Mucosa of rectum (tissue), 2 donors: ENCODE data around the gene CD300LD.

ENCODE experiments used
- H3K27ac ChIP-seq, 2 donors: one replicate each; pipeline ENCODE4 v1.7.0; 2013; ENCODE audit warnings: inconsistent platforms in 2 of 2, low read depth in 2 of 2, low read length in 2 of 2
- H3K27me3 ChIP-seq, 2 donors: one replicate each; pipeline ENCODE4 v1.7.0; 2013; ENCODE audit warnings: low read length in 2 of 2; ENCODE audit not compliant: control insufficient read depth in 2 of 2, insufficient read depth in 2 of 2
- H3K36me3 ChIP-seq, 2 donors: one replicate each; pipeline ENCODE4 v1.7.0; 2013; ENCODE audit warnings: low read length in 2 of 2; ENCODE audit not compliant: control insufficient read depth in 2 of 2, insufficient read depth in 2 of 2
- H3K4me1 ChIP-seq, 2 donors: one replicate each; pipeline ENCODE4 v1.7.0; 2013; ENCODE audit warnings: low read length in 2 of 2, mild to moderate bottlenecking in 1 of 2; ENCODE audit not compliant: control insufficient read depth in 2 of 2, insufficient read depth in 2 of 2
- H3K4me3 ChIP-seq, 2 donors: one replicate each; pipeline ENCODE4 v1.7.0; 2013; ENCODE audit warnings: low read length in 2 of 2
- H3K9ac ChIP-seq, 2 donors: one replicate each; pipeline ENCODE4 v1.7.0; 2013; ENCODE audit warnings: low read length in 2 of 2, low read depth in 1 of 2, mild to moderate bottlenecking in 1 of 2
- H3K9me3 ChIP-seq, 2 donors: one replicate each; pipeline ENCODE4 v1.7.0; 2013; ENCODE audit warnings: low read length in 2 of 2; ENCODE audit not compliant: control insufficient read depth in 2 of 2
- donor health status: healthy.
- donor health status: Normal muscosa, but diverticular disease.

CD300LD gene

DNA sequence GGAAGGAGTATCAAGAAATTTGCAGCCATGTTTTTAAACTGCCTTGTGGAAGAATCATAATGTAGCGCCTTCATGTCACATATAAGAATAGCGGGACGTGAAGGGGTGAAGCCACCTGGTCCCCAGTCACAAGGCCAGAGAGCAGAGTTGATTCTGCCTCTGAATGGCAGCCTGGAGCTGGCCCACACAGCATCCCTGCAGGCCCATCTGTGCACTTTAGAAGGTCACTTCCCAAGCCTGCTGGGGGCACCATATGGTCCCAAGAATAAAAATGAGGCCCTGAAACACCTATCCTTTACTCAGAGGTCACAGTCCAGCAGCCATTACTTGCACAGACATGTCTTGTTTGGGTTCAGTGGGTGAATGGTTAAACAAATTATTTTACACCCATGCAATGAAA, 16.4 kb upstream of the CD300LD start:
- no peaks in the 10 kb centered on the region for H3K36me3 ChIP-seq
- H3K4me3 ChIP-seq = no peak overlapping the region
- H3K9ac ChIP-seq = no peak overlapping the region
- H3K9me3 ChIP-seq = no peaks in the 10 kb centered on the region
- H3K27ac ChIP-seq = no peak overlapping the region
- H3K4me1 ChIP-seq = no peaks in the 10 kb centered on the region
- peaks cover 2 to 15% of the 10 kb centered on the region in 2 donors for H3K27me3 ChIP-seq

DNA sequence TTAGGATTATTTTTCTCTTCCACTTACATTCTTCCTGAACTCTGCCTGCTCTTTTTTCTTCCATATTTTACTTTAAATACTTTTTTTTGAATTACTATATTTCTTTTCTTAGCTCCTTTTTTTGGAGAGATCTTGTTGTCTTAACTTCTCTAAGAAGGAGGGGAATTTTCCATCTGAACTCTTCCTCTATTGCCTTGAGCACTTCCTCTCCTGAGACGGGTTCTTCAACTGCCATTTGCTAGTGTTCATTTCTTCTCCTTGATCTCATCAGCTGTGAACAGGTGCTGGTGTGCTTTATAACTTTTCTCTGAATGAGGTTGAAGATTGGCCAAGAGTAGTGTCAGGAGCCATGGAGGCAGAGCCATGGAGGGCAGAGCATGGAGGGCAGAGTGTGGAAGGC, 15.1 kb upstream of the CD300LD start:
- H3K36me3 ChIP-seq = no peaks in the 10 kb centered on the region
- no peak overlapping the region for H3K9ac ChIP-seq
- H3K4me3 ChIP-seq = no peak overlapping the region
- H3K27me3 ChIP-seq = peaks cover 2 to 15% of the 10 kb centered on the region in 2 donors
- H3K27ac ChIP-seq = no peak overlapping the region
- no peaks in the 10 kb centered on the region for H3K9me3 ChIP-seq
- no peaks in the 10 kb centered on the region for H3K4me1 ChIP-seq

DNA sequence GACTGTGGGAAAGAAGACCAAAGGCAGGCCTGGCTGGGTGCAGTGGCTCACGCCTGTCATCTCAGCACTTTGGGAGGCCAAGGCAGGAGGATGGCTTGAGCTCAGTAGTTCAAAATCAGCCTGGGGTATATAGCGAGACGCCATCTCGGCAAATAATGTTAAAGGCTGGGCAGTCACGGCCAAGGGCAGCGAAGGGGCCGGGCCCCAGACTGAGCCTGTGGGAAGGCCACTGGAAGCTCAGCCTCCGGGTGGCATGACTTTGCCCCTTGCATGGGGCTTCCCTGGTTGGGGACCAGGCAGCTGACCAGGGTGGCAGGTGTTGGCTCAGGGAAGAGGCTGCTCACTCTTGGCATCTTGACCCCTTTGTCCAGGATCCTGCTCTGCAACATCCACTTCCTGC, 14.0 kb upstream of the CD300LD start:
- H3K36me3 ChIP-seq = no peaks in the 10 kb centered on the region
- H3K27ac ChIP-seq = no peak overlapping the region
- no peaks in the 10 kb centered on the region for H3K4me1 ChIP-seq
- H3K9ac ChIP-seq = no peak overlapping the region
- H3K27me3 ChIP-seq = peaks cover 2 to 12% of the 10 kb centered on the region in 2 donors
- H3K9me3 ChIP-seq = no peaks in the 10 kb centered on the region
- H3K4me3 ChIP-seq = no peak overlapping the region

DNA sequence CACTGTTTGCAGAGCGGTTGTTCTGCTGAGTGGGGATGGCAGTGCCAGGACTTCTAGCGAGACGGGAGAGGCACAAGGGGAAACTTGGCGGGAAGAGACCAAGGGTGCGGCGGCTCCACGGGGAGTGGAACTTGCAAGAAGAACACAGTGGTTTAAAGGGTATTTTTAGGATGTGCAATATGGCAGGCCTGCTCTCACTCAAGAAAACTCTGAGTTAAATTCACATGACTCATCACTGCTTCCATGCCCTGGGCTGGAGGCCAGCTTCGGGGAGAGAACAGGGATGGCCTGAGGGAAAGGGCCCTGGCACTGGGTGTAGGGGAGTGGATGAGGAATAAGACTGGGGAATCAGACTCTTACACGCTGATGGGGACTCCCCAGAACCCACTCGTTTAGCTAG, 13.3 kb upstream of the CD300LD start:
- H3K36me3 ChIP-seq = no peaks in the 10 kb centered on the region
- peaks cover 2 to 7% of the 10 kb centered on the region in 2 donors for H3K27me3 ChIP-seq
- no peak overlapping the region for H3K27ac ChIP-seq
- H3K4me3 ChIP-seq = no peak overlapping the region
- no peaks in the 10 kb centered on the region for H3K4me1 ChIP-seq
- no peak overlapping the region for H3K9ac ChIP-seq
- H3K9me3 ChIP-seq = no peaks in the 10 kb centered on the region

DNA sequence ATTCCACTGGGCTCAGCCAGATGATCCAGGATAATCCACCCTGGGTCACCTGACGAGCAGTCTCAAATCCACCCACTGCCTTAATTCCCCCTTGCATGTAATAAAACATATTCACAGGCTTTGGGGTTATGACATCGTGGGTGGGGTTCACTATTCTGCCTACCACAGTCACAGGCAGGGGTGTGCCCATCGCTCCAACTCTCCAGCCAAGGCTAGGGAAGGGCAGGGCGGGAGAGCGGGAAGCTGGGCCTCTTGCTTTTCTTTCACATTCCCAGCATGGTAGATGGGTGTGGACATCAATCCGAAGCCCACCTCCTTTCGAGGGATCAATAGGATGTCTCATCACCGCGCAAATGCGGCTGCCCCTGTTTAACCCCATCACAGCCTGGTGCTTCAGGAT, 12.7 kb upstream of the CD300LD start:
- no peaks in the 10 kb centered on the region for H3K36me3 ChIP-seq
- H3K9me3 ChIP-seq = no peaks in the 10 kb centered on the region
- H3K4me1 ChIP-seq = peaks cover 0 to 2% of the 10 kb centered on the region in 2 donors
- H3K9ac ChIP-seq = no peak overlapping the region
- H3K4me3 ChIP-seq = no peak overlapping the region
- H3K27ac ChIP-seq = no peak overlapping the region
- H3K27me3 ChIP-seq = peaks cover 2 to 6% of the 10 kb centered on the region in 2 donors

DNA sequence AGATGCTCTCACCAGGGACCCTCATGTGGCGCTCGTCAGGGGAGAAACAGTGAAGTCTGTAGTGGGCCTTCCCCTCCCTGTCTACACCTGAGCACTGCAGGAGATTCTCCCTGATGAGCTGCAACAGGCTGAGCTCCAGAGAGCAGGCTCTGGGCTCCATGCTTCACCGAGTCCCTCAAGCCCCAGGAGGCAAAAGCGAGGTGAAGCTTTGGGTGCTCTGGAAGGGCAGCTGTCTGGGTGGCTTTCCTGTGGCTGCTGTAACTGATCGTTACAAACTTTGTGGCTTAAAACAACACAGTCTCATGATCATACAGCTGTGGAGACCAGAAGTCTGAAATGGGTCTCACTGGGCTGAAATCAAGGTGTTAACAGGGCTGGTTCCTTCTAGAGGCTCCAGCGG, 12.1 kb upstream of the CD300LD start:
- no peak overlapping the region for H3K27ac ChIP-seq
- H3K9me3 ChIP-seq = no peaks in the 10 kb centered on the region
- H3K27me3 ChIP-seq = peaks cover 2 to 6% of the 10 kb centered on the region in 2 donors
- H3K4me1 ChIP-seq = peaks cover 0 to 2% of the 10 kb centered on the region in 2 donors
- no peak overlapping the region for H3K4me3 ChIP-seq
- no peak overlapping the region for H3K9ac ChIP-seq
- no peaks in the 10 kb centered on the region for H3K36me3 ChIP-seq

DNA sequence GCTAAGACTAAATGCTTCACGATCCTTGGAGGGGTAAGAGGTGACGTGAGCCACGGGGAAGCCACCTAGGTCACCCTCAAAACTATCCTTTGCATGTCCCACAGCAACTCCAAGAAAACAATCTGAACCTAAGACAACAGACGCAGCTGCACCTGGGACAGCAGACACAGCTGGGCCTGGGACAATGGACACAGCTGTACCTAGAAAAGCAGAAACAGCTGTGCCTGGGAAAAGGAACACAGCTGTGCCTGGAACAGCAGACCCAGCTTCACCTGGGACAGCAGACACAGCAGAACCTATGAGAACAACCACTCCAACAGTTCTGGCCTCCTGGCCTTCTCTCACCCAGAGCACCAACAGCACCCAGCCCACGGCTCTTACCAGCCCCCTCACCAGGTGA, 11.7 kb upstream of the CD300LD start:
- no peak overlapping the region for H3K4me3 ChIP-seq
- no peak overlapping the region for H3K27ac ChIP-seq
- peaks cover 0 to 2% of the 10 kb centered on the region in 2 donors for H3K4me1 ChIP-seq
- H3K9me3 ChIP-seq = no peaks in the 10 kb centered on the region
- H3K27me3 ChIP-seq = peaks cover 2 to 6% of the 10 kb centered on the region in 2 donors
- no peak overlapping the region for H3K9ac ChIP-seq
- H3K36me3 ChIP-seq = no peaks in the 10 kb centered on the region

DNA sequence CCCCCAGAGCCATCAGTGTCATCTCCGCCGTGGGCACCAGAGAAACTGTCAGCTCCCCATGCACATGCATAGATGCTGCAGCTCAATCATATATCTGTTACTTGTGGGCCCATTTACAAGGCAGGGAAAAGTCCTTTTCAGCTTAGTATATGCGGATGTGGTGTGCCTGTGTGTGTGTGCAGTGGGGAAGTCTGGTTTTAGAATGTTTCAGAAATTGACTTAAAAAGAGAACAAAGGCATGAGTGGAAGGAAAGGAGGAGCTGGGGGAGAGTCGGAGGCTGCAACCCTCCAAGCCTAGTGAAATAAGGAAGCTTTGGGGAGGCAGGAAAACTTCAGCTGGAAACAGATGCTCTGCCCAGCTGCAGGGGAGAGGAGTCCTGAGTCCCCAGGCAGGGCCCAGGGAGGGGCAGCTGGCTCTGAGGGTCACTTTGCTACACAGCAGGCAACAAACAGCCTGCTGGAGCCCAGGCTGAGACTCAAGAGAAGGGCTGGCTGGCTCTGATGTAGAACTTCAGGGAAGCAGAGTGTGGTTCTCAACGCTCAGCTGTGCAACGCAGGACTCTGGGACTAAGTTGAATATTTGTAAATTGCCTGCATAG, 11.1 kb upstream of the CD300LD start:
- Histone ChIP-seq H3K4me1 (peaks cover 0 to 2% of the 10 kb centered on the region in 2 donors), H3K9ac (no peak overlapping the region), H3K27ac (no peak overlapping the region), H3K36me3 (no peaks in the 10 kb centered on the region), H3K27me3 (peaks cover 4 to 6% of the 10 kb centered on the region in 2 donors), H3K9me3 (no peaks in the 10 kb centered on the region), H3K4me3 (no peak overlapping the region)

DNA sequence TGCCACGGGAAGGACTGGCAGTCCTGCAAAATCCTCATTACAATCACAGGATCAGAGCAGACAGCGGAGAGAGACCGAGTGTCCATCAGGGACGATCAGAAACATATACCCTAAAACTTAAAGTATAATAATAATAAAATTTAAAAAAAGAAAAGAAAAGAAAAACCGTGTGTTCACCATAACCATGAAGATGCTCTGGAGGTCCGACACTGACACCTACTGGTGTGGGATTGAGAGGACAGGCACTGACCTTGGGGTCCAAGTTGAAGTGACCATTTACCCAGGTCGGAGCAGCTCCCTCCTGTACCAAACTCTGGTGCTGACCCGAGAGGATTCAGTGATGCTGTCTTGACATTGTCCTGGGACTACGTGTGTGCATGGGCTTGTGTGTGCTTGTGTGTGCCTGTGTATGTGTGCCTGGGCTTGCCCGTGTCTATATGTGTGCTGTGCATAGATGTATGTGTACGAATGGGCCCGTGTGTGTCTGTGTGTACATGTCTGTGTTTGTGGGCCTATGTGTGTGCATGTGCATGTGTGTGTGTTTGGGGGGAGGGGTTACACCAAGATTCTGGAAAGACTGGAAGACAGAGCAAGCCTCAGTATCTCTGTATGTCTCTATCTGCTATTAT, 10.0 kb upstream of the CD300LD start:
- Histone ChIP-seq H3K9ac (no peak overlapping the region), H3K4me1 (peaks cover 0 to 2% of the 10 kb centered on the region in 2 donors), H3K9me3 (no peaks in the 10 kb centered on the region), H3K4me3 (no peak overlapping the region), H3K27me3 (peaks cover 0 to 3% of the 10 kb centered on the region in 2 donors), H3K27ac (no peak overlapping the region), H3K36me3 (no peaks in the 10 kb centered on the region)

DNA sequence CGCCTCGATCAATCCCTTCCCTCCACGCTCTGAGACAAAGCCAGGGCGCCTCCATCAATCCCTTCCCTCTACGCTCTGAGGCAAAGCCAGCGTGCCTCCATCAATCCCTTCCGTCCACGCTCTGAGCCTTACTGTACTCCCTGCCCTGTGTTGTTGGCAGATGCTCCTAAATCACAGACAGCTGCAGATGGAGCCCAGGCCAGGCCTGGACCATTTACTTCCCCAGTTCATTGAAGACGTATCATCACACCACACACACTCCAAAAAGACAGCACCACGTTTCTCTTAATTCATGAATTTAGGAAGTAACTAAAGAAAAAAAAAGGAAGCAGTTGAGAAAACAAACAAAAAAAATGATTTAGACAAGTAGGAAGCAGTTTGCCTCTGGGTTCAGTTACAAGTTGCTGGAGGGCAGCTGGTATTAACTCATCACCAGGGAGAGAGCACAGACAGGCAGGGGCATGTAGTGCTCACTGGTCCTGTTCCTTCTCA, 7.4 kb upstream of the CD300LD start:
- H3K9me3 ChIP-seq = no peaks in the 10 kb centered on the region
- H3K27ac ChIP-seq = no peak overlapping the region
- no peak overlapping the region for H3K9ac ChIP-seq
- H3K27me3 ChIP-seq = peaks cover 0 to 3% of the 10 kb centered on the region in 2 donors
- peaks cover 0 to 2% of the 10 kb centered on the region in 2 donors for H3K4me1 ChIP-seq
- H3K4me3 ChIP-seq = no peak overlapping the region
- no peaks in the 10 kb centered on the region for H3K36me3 ChIP-seq
